ENCODE results near the gene KRTAP5-9.
"Not testable (repeated sequence)": the region's sequence is repeated elsewhere in the genome, so short reads cannot be mapped to it uniquely, and the experiment has no call there.

Gene KRTAP5-9

GRCh38 chr11:71588822-71589545, 40.8 kb downstream of the KRTAP5-9 start:
- not testable (repeated sequence) for DNase-seq

- DNase-seq: not testable (repeated sequence)
Observed at GRCh38 chr11:71589546-71589920, 41.3 kb downstream of the KRTAP5-9 start.
